GM18498 (cell line): ENCODE results near the gene RAB34.
"Not testable (repeated sequence)": the region's sequence is repeated elsewhere in the genome, so short reads cannot be mapped to it uniquely, and the experiment has no call there.

Experiments used
- ATAC-seq: cut with Tn5 transposase; IDR thresholded peaks from one replicate; pipeline ENCODE4 v1.9.1; 2021; ENCODE audit warnings: mild to moderate bottlenecking, moderate library complexity; ENCODE audit not compliant: unreplicated experiment

The RAB34 gene

DNA sequence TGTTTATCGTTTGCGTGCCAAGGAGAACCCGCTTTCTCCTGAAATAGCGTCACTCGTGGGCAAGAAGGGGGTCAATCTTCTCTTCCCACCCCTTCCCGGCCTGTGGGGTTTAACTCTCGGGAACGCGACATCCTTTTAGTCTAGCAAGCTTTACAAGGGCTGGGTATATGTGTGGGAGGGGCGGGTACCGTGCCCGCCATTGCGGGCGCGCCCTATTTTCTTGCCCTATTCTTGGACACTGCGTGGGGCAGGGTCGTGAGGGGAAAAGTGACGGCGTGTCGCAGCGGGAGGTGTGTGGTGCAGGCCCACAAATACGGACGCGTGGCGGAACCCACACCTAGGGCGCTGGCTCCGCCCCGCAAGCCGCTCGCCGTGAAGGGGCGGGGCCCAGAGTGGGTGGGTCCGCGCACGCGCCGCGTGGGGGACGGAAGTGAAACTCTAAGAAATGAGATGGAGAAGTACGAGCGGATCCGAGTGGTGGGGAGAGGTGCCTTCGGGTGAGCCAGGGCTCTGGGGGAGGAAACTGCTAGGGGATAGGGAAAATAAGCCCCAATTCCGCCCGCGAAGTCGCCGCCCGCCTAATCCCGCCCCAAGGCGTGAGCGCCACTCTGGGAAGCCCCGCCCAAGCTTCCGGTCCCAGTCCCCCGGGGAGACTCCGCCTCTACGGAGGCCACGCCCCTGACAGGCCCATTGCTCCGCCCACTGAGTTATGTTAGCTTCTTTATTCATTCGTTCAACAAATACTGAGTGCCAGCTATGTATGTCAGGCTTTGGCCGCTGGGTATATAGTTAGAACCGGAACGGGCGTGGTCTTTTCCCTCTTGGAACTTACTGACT, 10.9 kb upstream of the RAB34 start, which contains the start of gene NEK8:
Gene NEK8 (plus strand): TSS at position 425 of the 837 bp plus-strand sequence. CDS start 26 bp downstream, at position 451.
- peak; percentile 48 for ATAC-seq

- peak; percentile 46 for ATAC-seq
Measured at GRCh38 chr17:28726627-28727491, 9.2 kb upstream of the RAB34 start.

- peak; percentile 15 for ATAC-seq
Measured at GRCh38 chr17:28726226-28726626, 8.6 kb upstream of the RAB34 start, which contains the start of gene TLCD1. Gene TLCD1 (minus strand): TSS chr17:28726233. CDS start chr17:28726097, 136 bp downstream.

GRCh38 chr17:28725660-28726225, 8.1 kb upstream of the RAB34 start:
- ATAC-seq: peak; percentile 0

DNA sequence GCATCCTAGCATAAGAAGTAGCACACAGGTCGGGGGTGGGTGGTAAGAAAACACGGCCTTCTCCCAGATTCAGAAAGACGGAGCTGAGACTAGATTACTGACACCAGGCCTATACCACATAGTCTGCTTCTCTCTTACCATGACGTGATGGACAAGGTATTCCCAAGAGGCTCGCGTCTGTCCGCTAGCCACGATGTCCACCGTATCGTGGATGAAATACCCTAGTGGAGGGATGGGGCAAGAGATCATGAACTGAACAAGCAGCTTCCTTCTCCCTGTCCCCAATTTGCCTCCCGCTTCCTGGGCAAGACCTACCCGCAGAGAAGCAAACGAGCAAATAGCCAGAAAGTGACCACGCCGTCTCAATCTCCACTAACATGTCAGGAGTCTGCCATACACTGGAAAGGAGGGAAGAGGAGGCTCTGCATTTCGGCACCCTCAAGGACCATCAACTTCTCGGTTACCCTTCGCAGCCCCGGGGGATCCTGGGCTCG, 7.5 kb upstream of the RAB34 start:
- ATAC-seq: no peak

- ATAC-seq: no peak
Measured at GRCh38 chr17:28724500-28725165, 7.0 kb upstream of the RAB34 start.

- ATAC-seq: not testable (repeated sequence)
Measured at GRCh38 chr17:28723836-28724499, 6.3 kb upstream of the RAB34 start.

- ATAC-seq: no peak
Measured at GRCh38 chr17:28723159-28723835, 5.6 kb upstream of the RAB34 start.

DNA sequence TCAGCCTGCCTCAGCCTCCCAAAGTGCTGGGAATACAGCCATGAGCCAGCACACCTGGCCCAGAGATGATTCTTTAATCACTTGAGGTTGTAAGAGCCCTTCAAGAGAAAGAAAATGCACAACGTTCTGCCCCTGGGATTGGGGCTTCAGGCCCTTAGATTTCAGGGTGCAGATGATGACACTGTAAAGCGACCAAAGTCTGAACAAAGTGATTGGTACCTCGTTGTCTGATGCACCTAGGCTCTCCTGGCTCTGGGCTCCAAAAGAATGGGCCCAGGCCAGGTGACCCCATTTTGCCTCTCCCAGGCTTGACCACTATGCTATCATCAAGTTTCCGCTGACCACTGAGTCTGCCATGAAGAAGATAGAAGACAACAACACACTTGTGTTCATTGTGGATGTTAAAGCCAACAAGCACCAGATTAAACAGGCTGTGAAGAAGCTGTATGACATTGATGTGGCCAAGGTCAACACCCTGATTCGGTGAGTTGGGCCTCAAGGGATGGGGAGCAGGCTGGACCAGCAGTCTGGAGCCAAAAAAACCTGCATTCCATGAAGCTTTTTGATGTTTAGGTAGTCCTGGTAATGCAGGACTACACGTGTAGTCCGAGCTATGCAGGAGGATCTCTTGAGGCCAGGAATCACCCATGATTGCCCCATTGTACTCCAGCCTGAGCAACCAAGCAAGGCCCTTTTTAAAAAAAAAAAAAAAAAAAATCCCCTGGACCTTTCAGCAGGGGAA, 4.9 kb upstream of the RAB34 start:
- ATAC-seq: no peak

DNA sequence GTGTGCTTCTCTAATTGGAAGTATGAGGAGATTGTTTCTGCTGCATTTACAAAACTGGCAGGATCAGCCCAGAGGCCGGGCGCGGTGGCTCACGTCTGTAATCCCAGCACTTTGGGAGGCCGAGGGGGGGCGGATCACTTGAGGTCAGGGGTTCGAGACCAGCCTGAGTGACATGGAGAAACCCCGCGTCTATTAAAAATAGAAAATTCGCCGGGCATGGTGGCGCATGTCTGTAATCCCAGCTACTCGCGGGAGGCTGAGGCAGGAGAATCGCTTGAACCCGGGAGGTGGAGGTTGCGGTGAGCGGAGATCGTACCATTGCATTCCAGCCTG, 3.3 kb upstream of the RAB34 start:
- not testable (repeated sequence) for ATAC-seq

DNA sequence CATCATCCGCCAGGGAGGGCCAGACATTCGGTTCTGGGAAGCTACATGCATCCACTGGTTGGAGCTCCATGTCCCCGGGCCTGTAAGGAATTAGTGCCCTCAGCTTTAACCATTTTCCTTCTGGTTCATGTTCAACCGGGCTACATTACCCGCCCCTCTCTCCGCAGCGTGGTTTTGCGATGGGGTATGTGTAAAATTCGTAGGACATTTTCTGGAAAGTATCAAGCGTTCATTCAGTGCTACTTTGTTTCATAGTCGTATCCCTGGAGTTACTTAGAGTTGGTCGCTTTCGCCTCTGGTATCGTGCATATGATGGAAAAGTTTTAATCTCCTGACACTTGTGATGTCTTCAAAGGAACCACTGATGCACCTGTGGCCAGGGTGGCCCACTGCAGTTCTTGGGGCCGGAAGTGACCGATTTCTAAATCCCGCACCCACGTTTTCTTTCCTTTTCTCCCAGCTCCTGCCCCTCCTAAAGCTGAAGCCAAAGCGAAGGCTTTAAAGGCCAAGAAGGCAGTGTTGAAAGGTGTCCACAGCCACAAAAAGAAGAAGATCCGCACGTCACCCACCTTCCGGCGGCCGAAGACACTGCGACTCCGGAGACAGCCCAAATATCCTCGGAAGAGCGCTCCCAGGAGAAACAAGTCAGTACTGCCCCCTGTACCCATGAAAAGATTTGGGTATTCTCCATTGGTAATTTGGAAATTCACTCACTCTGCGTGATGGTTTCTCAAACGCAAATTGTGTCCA, 2.8 kb upstream of the RAB34 start:
- no peak for ATAC-seq

- ATAC-seq: no peak
Measured at GRCh38 chr17:28719021-28719433, 1.4 kb upstream of the RAB34 start.

DNA sequence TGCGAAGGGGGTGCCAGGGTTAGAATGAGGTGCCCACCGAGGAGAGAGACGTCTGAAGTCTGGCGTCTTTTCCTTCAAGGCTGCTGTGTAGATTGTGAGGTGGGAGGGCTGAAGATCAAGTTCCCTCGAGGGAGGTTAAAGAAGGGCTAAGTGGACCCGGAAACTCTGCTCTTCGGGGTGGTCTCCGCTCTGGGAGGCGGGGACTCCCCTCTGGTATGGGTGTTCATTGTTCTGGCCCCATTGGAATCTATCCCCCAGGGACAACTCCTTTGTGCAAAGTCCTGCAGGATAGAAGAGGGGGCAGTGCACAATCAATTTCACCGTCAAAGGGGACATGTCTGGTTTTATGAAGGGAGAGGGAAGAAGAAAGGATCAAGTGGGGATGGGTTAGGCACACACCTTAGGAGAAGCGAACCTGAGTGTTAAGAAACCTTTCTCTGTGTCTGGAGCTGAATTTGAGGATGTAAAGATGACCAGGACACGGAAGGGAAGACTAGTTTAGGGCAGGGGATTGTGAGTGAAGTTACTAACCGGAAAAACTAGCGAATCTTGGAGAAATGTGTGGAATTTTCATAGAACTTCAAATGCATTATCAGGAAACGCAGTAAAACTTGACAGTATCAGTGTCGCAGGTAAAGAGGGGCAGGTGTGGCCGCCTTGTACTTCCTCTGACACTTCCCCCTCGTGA, 809 bp upstream of the RAB34 start:
- no peak for ATAC-seq

DNA sequence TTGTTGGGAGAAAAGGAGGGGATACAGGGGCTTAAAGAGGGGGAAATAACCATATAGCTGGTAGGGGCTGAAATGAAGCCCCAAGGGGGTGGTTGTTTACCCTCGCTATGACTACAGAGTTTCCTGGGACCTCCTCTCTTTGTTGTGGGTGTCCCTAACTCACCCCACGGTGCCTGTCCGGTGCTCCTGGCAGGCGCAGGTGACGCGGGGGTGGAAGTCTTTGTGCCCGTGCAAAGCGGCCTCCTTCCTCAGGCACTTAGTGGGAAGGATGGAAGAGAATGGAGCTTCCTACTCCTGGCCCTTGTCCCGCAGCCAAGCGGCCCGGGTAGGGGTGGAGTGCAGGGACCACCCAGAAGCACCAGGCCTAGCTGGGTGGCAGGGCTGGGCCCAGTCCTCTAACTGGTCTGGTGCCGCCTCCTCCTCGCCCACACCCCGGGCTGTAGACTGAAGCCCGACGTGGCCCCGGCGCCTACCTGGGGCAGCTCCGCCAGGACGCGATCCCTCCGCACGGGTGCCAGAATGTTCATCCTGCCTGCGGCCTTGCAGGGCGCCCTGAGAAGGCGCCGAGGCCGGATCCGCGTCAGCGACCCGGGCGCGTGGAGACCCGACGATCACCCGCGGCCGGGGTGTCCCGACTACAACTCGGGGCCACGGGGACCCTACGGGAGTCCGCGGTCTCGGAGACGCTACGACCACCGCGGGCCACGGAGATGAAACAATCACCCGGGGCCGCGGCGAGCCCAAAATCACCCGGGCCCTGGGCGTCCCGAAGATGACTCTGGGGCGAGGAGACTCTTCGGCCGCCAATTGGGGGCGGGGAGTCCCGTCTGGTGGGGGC, 709 bp downstream of the RAB34 start:
- ATAC-seq: no peak

GRCh38 chr17:28715217-28715616, 2.5 kb downstream of the RAB34 start:
- no peak for ATAC-seq

DNA sequence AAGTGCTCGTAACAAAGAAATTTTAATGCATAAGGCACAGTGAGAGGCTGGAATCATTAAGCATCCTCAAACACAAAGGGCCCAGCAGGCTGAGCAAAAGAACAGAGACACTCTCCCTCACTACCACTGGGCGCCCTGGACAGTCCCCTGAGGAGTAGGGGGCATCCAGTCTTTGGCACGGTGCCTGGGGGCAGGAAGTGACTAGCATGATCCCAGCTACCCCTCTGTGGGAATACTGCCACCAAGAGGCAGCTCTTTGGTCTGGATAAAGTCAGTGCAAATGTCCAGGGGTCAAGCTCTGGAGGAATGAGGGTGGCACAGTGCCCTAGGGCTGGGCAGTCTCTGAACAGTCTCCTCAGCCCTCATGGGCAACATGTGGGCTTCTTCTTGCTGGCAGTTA, 3.4 kb downstream of the RAB34 start:
- no peak for ATAC-seq
